ENCODE measurements around the gene RENBP.

The RENBP gene

GRCh38 chrX:153913701-153914100, 30.7 kb downstream of the RENBP start:
- TF ChIP-seq CTCF (IDR thresholded peaks at IDR 0.05): no peak

GRCh38 chrX:153913211-153913610, 31.2 kb downstream of the RENBP start:
- TF ChIP-seq CTCF (IDR thresholded peaks at IDR 0.05): no peak

GRCh38 chrX:153911798-153912197, 32.6 kb downstream of the RENBP start:
- no peak for TF ChIP-seq CTCF (IDR thresholded peaks at IDR 0.05)

GRCh38 chrX:153910446-153910845, 34.0 kb downstream of the RENBP start:
- no peak for TF ChIP-seq CTCF (IDR thresholded peaks at IDR 0.05)

GRCh38 chrX:153909980-153910360, 34.5 kb downstream of the RENBP start:
- no peak for TF ChIP-seq CTCF (IDR thresholded peaks at IDR 0.05)

- TF ChIP-seq CTCF (IDR thresholded peaks at IDR 0.05): no peak
Measured at GRCh38 chrX:153909024-153909979, 35.1 kb downstream of the RENBP start.

- no peak for TF ChIP-seq CTCF (IDR thresholded peaks at IDR 0.05)
Measured at GRCh38 chrX:153908219-153908860, 36.1 kb downstream of the RENBP start.
